HCT116 (cell line): ENCODE results near the gene ESYT1. TPM values are rescaled to one million over a fixed set of nuclear protein-coding genes. Genes with fewer than 3 reads are reported as not detected.

Experiments
- ATAC-seq: fragments of 200-7000 bp; cut with Tn5 transposase; 2 replicates; pipeline ENCODE4 v1.9.1; 2020; ENCODE audit warnings: mild to moderate bottlenecking, moderate library complexity
- BruUV-seq: library from RNA; stranded (reverse); fragments of 400-500 nt; replicated peaks from 2 replicates; lab custom pipeline; 2021; lab: Mats Ljungman, UMichigan
- CTCF ChIA-PET: fragments of 300-600 bp; sonication (Branson Sonifier 250); formaldehyde crosslinking; loops from one replicate; lab custom pipeline; 2021; ENCODE audit warnings: antibody characterized with exemption; lab: Charles Lee
- POLR2A ChIA-PET: fragments of 300-600, 350-600 bp; sonication (Branson Sonifier 250); formaldehyde crosslinking; loops from one replicate; lab custom pipeline; 2021; ENCODE audit warnings: antibody characterized with exemption; lab: Charles Lee
- RAD21 ChIA-PET, 2 experiments: fragments of 300-600 bp; sonication (Branson Sonifier 250); formaldehyde crosslinking; loops; one replicate each; lab custom pipeline; 2023; ENCODE audit warnings: low total read pairs in 2 of 2; ENCODE audit not compliant: uncharacterized antibody in 2 of 2, unreplicated experiment in 2 of 2, low non-redundant PET in 1 of 2; lab: Charles Lee
- DNase-seq: peaks from one replicate; pipeline ENCODE4 v3.0.0-alpha.2; 2010; ENCODE audit warnings: low read depth, low spot score
- H2AFZ ChIP-seq: fragments of 200-600 bp; shearing (Covaris generic), sonication (generic); 2 replicates; pipeline ENCODE4 v1.6.1; 2017; ENCODE audit warnings: low read depth, mixed run types, mixed read lengths, antibody characterized with exemption, low read length; ENCODE audit not compliant: poor library complexity, severe bottlenecking
- H3K27ac ChIP-seq: 2 replicates; pipeline ENCODE4 v1.5.1; 2012; ENCODE audit warnings: low read depth, low read length
- H3K27me3 ChIP-seq: fragments of 200-600 bp; sonication (generic); 2 replicates; pipeline ENCODE4 v1.6.1; 2016; ENCODE audit warnings: mixed run types, low read length, mixed read lengths; ENCODE audit not compliant: insufficient read depth
- H3K36me3 ChIP-seq, 2 experiments: fragments of 200-500 bp in 1 of 2; fragments of 200-600 bp in 1 of 2; sonication (Bioruptor generic) in 1 of 2; sonication (generic) in 1 of 2; 2 replicates each; pipeline versions ENCODE4 v1.5.1 to v1.6.1; 2014 to 2016; ENCODE audit warnings: low read length in 2 of 2, inconsistent platforms in 1 of 2, mixed read lengths in 1 of 2, mixed run types in 1 of 2; ENCODE audit not compliant: insufficient read depth in 2 of 2, control insufficient read depth in 1 of 2
- H3K4me1 ChIP-seq, 2 experiments: fragments of 200-600 bp in 1 of 2; sonication (generic) in 1 of 2; 2 replicates each; pipeline versions ENCODE4 v1.5.1 to v1.6.1; 2012 to 2017; ENCODE audit warnings: low read length in 2 of 2, inconsistent platforms in 1 of 2, mild to moderate bottlenecking in 1 of 2, mixed read lengths in 1 of 2, mixed run types in 1 of 2, moderate library complexity in 1 of 2; ENCODE audit not compliant: insufficient read depth in 2 of 2, control insufficient read depth in 1 of 2
- H3K4me2 ChIP-seq: fragments of 200-600 bp; sonication (generic); 2 replicates; pipeline ENCODE4 v1.6.1; 2017; ENCODE audit warnings: mixed run types, low read length, mixed read lengths
- H3K4me3 ChIP-seq, 2 experiments: fragments of 200-600 bp in 1 of 2; sonication (generic) in 1 of 2; replicated peaks in 1 of 2; 2 replicates each; pipeline ENCODE4 v1.5.1; 2011 to 2016; ENCODE audit warnings: low read length in 2 of 2, control low read depth in 1 of 2, low read depth in 1 of 2, mild to moderate bottlenecking in 1 of 2, mixed read lengths in 1 of 2, mixed run types in 1 of 2
- H3K79me2 ChIP-seq: fragments of 200-600 bp; sonication (generic); 2 replicates; pipeline ENCODE4 v1.6.1; 2017; ENCODE audit warnings: mild to moderate bottlenecking, mixed run types, low read length, moderate library complexity, mixed read lengths; ENCODE audit not compliant: insufficient read depth
- H3K9ac ChIP-seq: fragments of 200-600 bp; sonication (generic); 2 replicates; pipeline ENCODE4 v1.6.1; 2016; ENCODE audit warnings: low read length, mixed read lengths
- H3K9me2 ChIP-seq: fragments of 200-600 bp; sonication (generic), shearing (Covaris generic); 2 replicates; pipeline ENCODE4 v1.6.1; 2017; ENCODE audit warnings: mixed run types, mild to moderate bottlenecking, moderate library complexity; ENCODE audit not compliant: insufficient read depth
- H3K9me3 ChIP-seq, 2 experiments: fragments of 200-500 bp in 1 of 2; fragments of 200-600 bp in 1 of 2; sonication (Bioruptor generic) in 1 of 2; sonication (generic) in 1 of 2; 2 replicates each; pipeline ENCODE4 v1.6.1; 2014 to 2017; ENCODE audit warnings: low read length in 2 of 2, mixed read lengths in 2 of 2, inconsistent platforms in 1 of 2, low read depth in 1 of 2, mild to moderate bottlenecking in 1 of 2, mixed run types in 1 of 2, moderate library complexity in 1 of 2; ENCODE audit not compliant: control insufficient read depth in 1 of 2, insufficient read depth in 1 of 2
- H4K20me1 ChIP-seq: fragments of 200-600 bp; sonication (generic), shearing (Covaris generic); 2 replicates; pipeline ENCODE4 v1.6.1; 2017; ENCODE audit warnings: mixed run types, mild to moderate bottlenecking, moderate library complexity; ENCODE audit not compliant: insufficient read depth
- CEBPB ChIP-seq: IDR thresholded peaks from 2 replicates; pipeline ENCODE4 v1.6.1; 2012; ENCODE audit warnings: low read depth
- CTCF ChIP-seq, 3 experiments: fragments of 200-600 bp in 1 of 3; sonication (generic) in 1 of 3; IDR thresholded peaks in 2 of 3; conservative IDR thresholded peaks in 1 of 3; 2 replicates each; pipeline ENCODE4 v1.5.1; 2012 to 2017; ENCODE audit warnings: low read depth in 2 of 3, low read length in 2 of 3, antibody characterized with exemption in 1 of 3, borderline replicate concordance in 1 of 3, control low read depth in 1 of 3, mild to moderate bottlenecking in 1 of 3, mixed read lengths in 1 of 3, mixed run types in 1 of 3, moderate library complexity in 1 of 3; ENCODE audit not compliant: insufficient read depth in 1 of 3
- ELF1 ChIP-seq: IDR thresholded peaks from 2 replicates; pipeline ENCODE4 v1.6.1; 2012; ENCODE audit warnings: low read depth, borderline replicate concordance
- EZH2 ChIP-seq: fragments of 200-600 bp; sonication (generic); IDR thresholded peaks from 2 replicates; pipeline ENCODE4 v1.6.1; 2017; ENCODE audit warnings: antibody characterized with exemption, mixed run types
- EZH2phosphoT487 ChIP-seq: fragments of 200-600 bp; IDR thresholded peaks from 2 replicates; pipeline ENCODE4 v1.6.1; 2018; ENCODE audit warnings: antibody characterized with exemption, borderline replicate concordance
- FOSL1 ChIP-seq: IDR thresholded peaks from 2 replicates; pipeline ENCODE4 v1.6.1; 2012; ENCODE audit warnings: low read depth
- JUND ChIP-seq: IDR thresholded peaks from 2 replicates; pipeline ENCODE4 v1.6.1; 2012
- MAX ChIP-seq: IDR thresholded peaks from 2 replicates; pipeline ENCODE4 v1.6.1; 2012
- POLR2A ChIP-seq: IDR thresholded peaks from 2 replicates; pipeline ENCODE4 v1.7.0; 2011; ENCODE audit warnings: borderline replicate concordance; ENCODE audit not compliant: insufficient read depth, insufficient read length; ENCODE audit errors: extremely low read depth
- POLR2AphosphoS5 ChIP-seq: IDR thresholded peaks from 2 replicates; pipeline ENCODE4 v1.6.1; 2011; ENCODE audit warnings: mild to moderate bottlenecking, low read depth, low read length, moderate library complexity
- RAD21 ChIP-seq: IDR thresholded peaks from 2 replicates; pipeline ENCODE4 v1.6.1; 2012; ENCODE audit warnings: low read depth, mild to moderate bottlenecking
- SIN3A ChIP-seq: IDR thresholded peaks from 2 replicates; pipeline ENCODE4 v1.6.1; 2012; ENCODE audit warnings: low read depth
- SP1 ChIP-seq: IDR thresholded peaks from 2 replicates; pipeline ENCODE4 v1.6.1; 2012; ENCODE audit warnings: low read depth
- SRF ChIP-seq: IDR thresholded peaks from 2 replicates; pipeline ENCODE4 v1.6.1; 2012; ENCODE audit warnings: low read depth
- YY1 ChIP-seq: IDR thresholded peaks from 2 replicates; pipeline ENCODE4 v1.6.1; 2011; ENCODE audit warnings: low read length, low read depth, moderate library complexity, mild to moderate bottlenecking; ENCODE audit not compliant: insufficient replicate concordance; ENCODE audit errors: extremely low read depth
- ZFX ChIP-seq: fragments of 450-650 bp; IDR thresholded peaks from 2 replicates; pipeline ENCODE4 v1.6.1; 2017
- ZNF274 ChIP-seq: fragments of 200-500 bp; sonication (Bioruptor generic); IDR thresholded peaks from 2 replicates; pipeline ENCODE4 v1.6.1; 2014; ENCODE audit warnings: mild to moderate bottlenecking, low read depth, low read length, inconsistent platforms
- intact Hi-C: fragments of 100-400 bp; cut with micrococcal nuclease; formaldehyde crosslinking; loops from 2 replicates; pipeline ENCODE4 v1.10.0; 2022
- total RNA-seq: library from RNA; stranded (reverse); gene quantifications from one replicate; pipeline ENCODE4 v1.2.1, GENCODE V29; 2021; ENCODE audit not compliant: unreplicated experiment
- TF ChIP-seq, protein P1 (sequence below): IDR thresholded peaks from 2 replicates; pipeline ENCODE4 v1.6.1; 2012
- TF ChIP-seq, protein P2 (sequence below): IDR thresholded peaks from 2 replicates; pipeline ENCODE4 v1.6.1; 2012; ENCODE audit warnings: low read depth
- TF ChIP-seq, protein P3 (sequence below): IDR thresholded peaks from 2 replicates; pipeline ENCODE4 v1.6.1; 2011; ENCODE audit warnings: mild to moderate bottlenecking, low read length, moderate library complexity; ENCODE audit not compliant: insufficient replicate concordance; ENCODE audit errors: extremely low read depth

Gene ESYT1
- total RNA-seq, 1 experiment from 2014 or later, result 80.9 TPM

DNA sequence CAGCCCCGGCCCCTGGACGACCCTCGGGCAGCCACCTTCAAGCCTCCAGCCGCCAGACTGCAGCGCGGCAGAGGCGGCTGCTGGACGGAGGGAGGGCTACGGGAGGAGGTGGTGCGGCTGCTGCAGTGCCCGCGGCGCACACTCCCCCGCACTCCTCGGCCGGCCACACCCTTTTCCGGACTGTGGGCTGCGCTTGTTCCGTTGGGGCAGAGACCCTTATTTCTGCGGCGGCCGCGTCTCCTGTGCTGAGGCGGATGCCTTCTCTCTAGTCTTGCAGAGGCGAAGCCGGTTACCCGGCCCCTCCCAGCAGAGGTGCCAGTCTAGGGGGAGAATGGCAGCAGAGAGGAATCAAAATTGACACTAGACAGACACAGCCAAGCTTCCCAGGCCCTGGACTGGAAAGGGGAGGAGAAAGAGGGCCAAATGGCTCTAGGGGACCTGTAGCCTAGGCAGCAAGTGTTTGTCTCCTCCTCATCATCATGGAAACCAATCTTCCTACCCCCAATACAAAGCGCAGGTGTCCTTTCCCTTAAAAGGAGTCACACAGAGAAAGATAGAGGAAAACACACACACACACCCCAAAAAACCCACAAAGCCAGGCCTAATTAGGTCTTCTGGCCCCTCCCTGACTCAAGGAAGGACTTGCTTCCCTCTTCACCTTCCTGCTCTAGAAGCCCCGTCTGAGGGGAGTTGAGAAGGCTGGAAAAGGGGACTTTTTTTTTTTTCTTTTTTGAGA is 1.3 kb downstream of the ESYT1 start:
- Histone ChIP-seq H2AFZ (no peak overlapping the region), H3K27ac (peak overlapping the region; percentile 76), H3K79me2 (peaks cover 29% of the 10 kb centered on the region), H3K4me1 (peaks cover 16 to 33% of the 10 kb centered on the region in 2 experiments), H3K4me3 (peak overlapping the region; percentile 90 to 91), H3K9ac (peak overlapping the region; percentile 90), H3K36me3 (peaks cover 27 to 40% of the 10 kb centered on the region in 2 experiments), H4K20me1 (no peaks in the 10 kb centered on the region), H3K9me2 (no peaks in the 10 kb centered on the region), H3K9me3 (no peaks in the 10 kb centered on the region), H3K27me3 (no peaks in the 10 kb centered on the region), H3K4me2 (peak overlapping the region; percentile 89)
- intact Hi-C loops, result loop anchor here (2.0 kb wide), 1 partner anchor 23 kb away; the partner anchor contains the start of gene MYL6B
- BruUV-seq, result no TSS peak
- RAD21 ChIA-PET, result no interaction called here
- CTCF ChIA-PET, result no interaction called here
- POLR2A ChIA-PET, result interaction anchor here (0.7 kb wide), 1 partner anchor 16 kb away, joined by 3 read pairs; no protein-coding TSS in a partner anchor
- DNase-seq (no peak), ATAC-seq (peak; percentile 41)
- TF ChIP-seq SP1, result peak; percentile 16; the same call in 1 of the 2 replicates
- TF ChIP-seq, protein P1, sequence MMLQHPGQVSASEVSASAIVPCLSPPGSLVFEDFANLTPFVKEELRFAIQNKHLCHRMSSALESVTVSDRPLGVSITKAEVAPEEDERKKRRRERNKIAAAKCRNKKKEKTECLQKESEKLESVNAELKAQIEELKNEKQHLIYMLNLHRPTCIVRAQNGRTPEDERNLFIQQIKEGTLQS, result no peak
- TF ChIP-seq ZFX, result no peak
- no peak for TF ChIP-seq SIN3A
- no peak for TF ChIP-seq CTCF (IDR thresholded peaks at IDR 0.05 in 2 of 3, conservative IDR thresholded peaks at IDR 0.05 in 1 of 3; ENCODE audit: borderline replicate concordance in 1 of 3, insufficient read depth in 1 of 3, low read depth in 2 of 3, low read length in 2 of 3)
- no peak for TF ChIP-seq RAD21
- TF ChIP-seq ELF1, result no peak
- TF ChIP-seq FOSL1, result no peak
- TF ChIP-seq ZNF274, result no peak
- TF ChIP-seq POLR2AphosphoS5, result peak; percentile 32; the same call in 1 of the 2 replicates
- no peak for TF ChIP-seq EZH2
- no peak for TF ChIP-seq EZH2phosphoT487
- TF ChIP-seq, protein P2, sequence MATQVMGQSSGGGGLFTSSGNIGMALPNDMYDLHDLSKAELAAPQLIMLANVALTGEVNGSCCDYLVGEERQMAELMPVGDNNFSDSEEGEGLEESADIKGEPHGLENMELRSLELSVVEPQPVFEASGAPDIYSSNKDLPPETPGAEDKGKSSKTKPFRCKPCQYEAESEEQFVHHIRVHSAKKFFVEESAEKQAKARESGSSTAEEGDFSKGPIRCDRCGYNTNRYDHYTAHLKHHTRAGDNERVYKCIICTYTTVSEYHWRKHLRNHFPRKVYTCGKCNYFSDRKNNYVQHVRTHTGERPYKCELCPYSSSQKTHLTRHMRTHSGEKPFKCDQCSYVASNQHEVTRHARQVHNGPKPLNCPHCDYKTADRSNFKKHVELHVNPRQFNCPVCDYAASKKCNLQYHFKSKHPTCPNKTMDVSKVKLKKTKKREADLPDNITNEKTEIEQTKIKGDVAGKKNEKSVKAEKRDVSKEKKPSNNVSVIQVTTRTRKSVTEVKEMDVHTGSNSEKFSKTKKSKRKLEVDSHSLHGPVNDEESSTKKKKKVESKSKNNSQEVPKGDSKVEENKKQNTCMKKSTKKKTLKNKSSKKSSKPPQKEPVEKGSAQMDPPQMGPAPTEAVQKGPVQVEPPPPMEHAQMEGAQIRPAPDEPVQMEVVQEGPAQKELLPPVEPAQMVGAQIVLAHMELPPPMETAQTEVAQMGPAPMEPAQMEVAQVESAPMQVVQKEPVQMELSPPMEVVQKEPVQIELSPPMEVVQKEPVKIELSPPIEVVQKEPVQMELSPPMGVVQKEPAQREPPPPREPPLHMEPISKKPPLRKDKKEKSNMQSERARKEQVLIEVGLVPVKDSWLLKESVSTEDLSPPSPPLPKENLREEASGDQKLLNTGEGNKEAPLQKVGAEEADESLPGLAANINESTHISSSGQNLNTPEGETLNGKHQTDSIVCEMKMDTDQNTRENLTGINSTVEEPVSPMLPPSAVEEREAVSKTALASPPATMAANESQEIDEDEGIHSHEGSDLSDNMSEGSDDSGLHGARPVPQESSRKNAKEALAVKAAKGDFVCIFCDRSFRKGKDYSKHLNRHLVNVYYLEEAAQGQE, result no peak
- TF ChIP-seq, protein P3, sequence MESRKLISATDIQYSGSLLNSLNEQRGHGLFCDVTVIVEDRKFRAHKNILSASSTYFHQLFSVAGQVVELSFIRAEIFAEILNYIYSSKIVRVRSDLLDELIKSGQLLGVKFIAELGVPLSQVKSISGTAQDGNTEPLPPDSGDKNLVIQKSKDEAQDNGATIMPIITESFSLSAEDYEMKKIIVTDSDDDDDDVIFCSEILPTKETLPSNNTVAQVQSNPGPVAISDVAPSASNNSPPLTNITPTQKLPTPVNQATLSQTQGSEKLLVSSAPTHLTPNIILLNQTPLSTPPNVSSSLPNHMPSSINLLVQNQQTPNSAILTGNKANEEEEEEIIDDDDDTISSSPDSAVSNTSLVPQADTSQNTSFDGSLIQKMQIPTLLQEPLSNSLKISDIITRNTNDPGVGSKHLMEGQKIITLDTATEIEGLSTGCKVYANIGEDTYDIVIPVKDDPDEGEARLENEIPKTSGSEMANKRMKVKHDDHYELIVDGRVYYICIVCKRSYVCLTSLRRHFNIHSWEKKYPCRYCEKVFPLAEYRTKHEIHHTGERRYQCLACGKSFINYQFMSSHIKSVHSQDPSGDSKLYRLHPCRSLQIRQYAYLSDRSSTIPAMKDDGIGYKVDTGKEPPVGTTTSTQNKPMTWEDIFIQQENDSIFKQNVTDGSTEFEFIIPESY, result no peak
- TF ChIP-seq JUND, result no peak
- TF ChIP-seq YY1, result no peak
- TF ChIP-seq SRF, result no peak
- TF ChIP-seq POLR2A, result no peak
- no peak for TF ChIP-seq CEBPB
- TF ChIP-seq MAX, result no peak
